K562 (cell line): ENCODE measurements around the gene HOXC5. TPM values are rescaled to one million over a fixed set of nuclear protein-coding genes. Genes with fewer than 3 reads are reported as not detected.

Experiments
- ATAC-seq: fragments of 200-7000 bp; cut with Tn5 transposase; 3 replicates; pipeline ENCODE4 v1.9.1; 2020; ENCODE audit warnings: moderate library complexity
- BruUV-seq: library from RNA; stranded (reverse); fragments of 400-500 nt; replicated peaks from 2 replicates; lab custom pipeline; 2021; lab: Mats Ljungman, UMichigan
- CTCF ChIA-PET: fragments of 300-600 bp; formaldehyde crosslinking; extraction: SDS; loops from one replicate; lab custom pipeline; 2021; ENCODE audit warnings: low intra/inter-chr PET ratio; lab: Yijun Ruan, JAX
- POLR2A ChIA-PET: fragments of 300-600, 350-650 bp; sonication (Branson Sonifier 250); formaldehyde crosslinking; extraction: SDS; loops from one replicate; lab custom pipeline; 2021; ENCODE audit warnings: antibody characterized with exemption, inconsistent platforms; lab: Yijun Ruan, JAX
- DNase-seq, 4 experiments: peaks; one replicate each; pipeline versions ENCODE4 v3.0.0 to v3.0.0-alpha.2; 2011 to 2018; ENCODE audit warnings: low spot score in 3 of 4, mixed read lengths in 3 of 4; ENCODE audit errors: extremely low read depth in 1 of 4
- FAIRE-seq: peaks from 2 replicates; lab custom pipeline; 2011; peaks lifted over from hg19 to GRCh38; lab: Jason Lieb, UNC
- H2AFZ ChIP-seq: 2 replicates; pipeline ENCODE4 v1.6.0; 2011; ENCODE audit warnings: low read depth, low read length, control low read depth, inconsistent platforms
- H3K27ac ChIP-seq: fragments of 200-600 bp; 3 replicates; pipeline ENCODE4 v1.8.0; 2011; ENCODE audit warnings: low read depth, mild to moderate bottlenecking, control low read depth, inconsistent platforms, low read length, moderate library complexity, mixed read lengths; ENCODE audit errors: extremely low read depth
- H3K27me3 ChIP-seq, 2 experiments: fragments of 300-600 bp in 1 of 2; 2 replicates in 1 of 2; 3 replicates in 1 of 2; pipeline versions ENCODE4 v1.6.0 to v1.8.0; 2011; ENCODE audit warnings: inconsistent platforms in 2 of 2, low read length in 2 of 2, mild to moderate bottlenecking in 1 of 2, mixed read lengths in 1 of 2, moderate library complexity in 1 of 2; ENCODE audit not compliant: control insufficient read depth in 2 of 2, insufficient read depth in 2 of 2
- H3K36me3 ChIP-seq: fragments of 300-600 bp; 3 replicates; pipeline ENCODE4 v1.8.0; 2011; ENCODE audit warnings: mild to moderate bottlenecking, low read length, inconsistent platforms; ENCODE audit not compliant: control insufficient read depth, insufficient read depth
- H3K4me1 ChIP-seq, 2 experiments: fragments of 200-600 bp in 1 of 2; replicated peaks in 1 of 2; 2 replicates in 1 of 2; 3 replicates in 1 of 2; pipeline versions ENCODE4 v1.5.1 to v1.8.0; 2011; ENCODE audit warnings: inconsistent platforms in 2 of 2, low read length in 2 of 2, mild to moderate bottlenecking in 1 of 2, mixed read lengths in 1 of 2, moderate library complexity in 1 of 2; ENCODE audit not compliant: control insufficient read depth in 2 of 2, insufficient read depth in 2 of 2
- H3K4me2 ChIP-seq: 2 replicates; pipeline ENCODE4 v1.6.1; 2011; ENCODE audit warnings: low read length, control low read depth, inconsistent platforms, mixed read lengths; ENCODE audit not compliant: insufficient read depth
- H3K4me3 ChIP-seq: fragments of 200-600 bp; sonication (generic), shearing (Covaris generic); 2 replicates; pipeline ENCODE4 v1.5.1; 2016; ENCODE audit warnings: control low read depth, inconsistent platforms
- H3K79me2 ChIP-seq: fragments of 200-600 bp; 3 replicates; pipeline ENCODE4 v1.8.0; 2011; ENCODE audit warnings: low read length, inconsistent platforms; ENCODE audit not compliant: control insufficient read depth, insufficient read depth
- H3K9ac ChIP-seq, 2 experiments: 2 replicates each; pipeline versions ENCODE4 v1.6.0 to v1.6.1; 2011; ENCODE audit warnings: low read depth in 2 of 2, low read length in 2 of 2, control low read depth in 1 of 2, inconsistent platforms in 1 of 2, mild to moderate bottlenecking in 1 of 2, mixed read lengths in 1 of 2; ENCODE audit not compliant: insufficient read depth in 1 of 2
- H3K9me1 ChIP-seq: one replicate; pipeline ENCODE4 v1.6.0; 2011; ENCODE audit warnings: inconsistent platforms, mild to moderate bottlenecking, low read length, moderate library complexity; ENCODE audit not compliant: control insufficient read depth, insufficient read depth
- H3K9me3 ChIP-seq: replicated peaks from 2 replicates; pipeline ENCODE4 v1.5.1; 2011; ENCODE audit warnings: low read depth, low read length, inconsistent platforms; ENCODE audit not compliant: control insufficient read depth, insufficient read depth
- H4K20me1 ChIP-seq: replicated peaks from 2 replicates; pipeline ENCODE4 v1.6.1; 2011; ENCODE audit warnings: low read length, inconsistent platforms, mixed read lengths; ENCODE audit not compliant: control insufficient read depth, insufficient read depth
- BCL6 ChIP-seq: fragments of 250-450 bp; sonication (Bioruptor Pico); IDR thresholded peaks from 2 replicates; pipeline ENCODE4 v1.4.0; 2020
- BCOR ChIP-seq: fragments of 450-650 bp; IDR thresholded peaks from 2 replicates; pipeline ENCODE4 v1.6.1; 2016
- CCNT2 ChIP-seq: IDR thresholded peaks from 2 replicates; pipeline ENCODE4 v1.6.1; 2011; ENCODE audit warnings: borderline replicate concordance, low read depth, mild to moderate bottlenecking, moderate library complexity, mixed read lengths, low read length; ENCODE audit not compliant: insufficient read length; ENCODE audit errors: extremely low read depth
- EGR1 ChIP-seq: fragments of 450-650 bp; conservative IDR thresholded peaks from 2 replicates; pipeline ENCODE4 v1.6.1; 2017; ENCODE audit warnings: mild to moderate bottlenecking
- EP400 ChIP-seq: fragments of 450-650 bp; IDR thresholded peaks from 2 replicates; pipeline ENCODE4 v1.6.1; 2017; ENCODE audit warnings: antibody characterized with exemption, mild to moderate bottlenecking, moderate library complexity
- KDM5B ChIP-seq: fragments of 200-600 bp; sonication (generic); IDR thresholded peaks from 2 replicates; pipeline ENCODE4 v1.6.1; 2012; ENCODE audit warnings: low read depth, mild to moderate bottlenecking, moderate library complexity, low read length, control low read depth, inconsistent platforms; ENCODE audit not compliant: insufficient replicate concordance
- L3MBTL2 ChIP-seq: fragments of 450-650 bp; IDR thresholded peaks from 2 replicates; pipeline ENCODE4 v1.6.1; 2016; ENCODE audit warnings: mild to moderate bottlenecking, moderate library complexity
- NCOA6 ChIP-seq: fragments of 450-650 bp; IDR thresholded peaks from 2 replicates; pipeline ENCODE4 v1.6.1; 2017; ENCODE audit warnings: mild to moderate bottlenecking
- NEUROD1 ChIP-seq: fragments of 150-350 bp; IDR thresholded peaks from 2 replicates; pipeline ENCODE4 v1.6.1; 2014; ENCODE audit warnings: borderline replicate concordance, low read length, low read depth; ENCODE audit not compliant: partially characterized antibody
- TGIF2 ChIP-seq: sonication (generic); formaldehyde crosslinking; IDR thresholded peaks from 2 replicates; pipeline ENCODE4 v1.8.1; 2022; ENCODE audit warnings: mild to moderate bottlenecking, missing genetic modification reagents, moderate library complexity
- ZBTB8A ChIP-seq: fragments of 450-650 bp; IDR thresholded peaks from 2 replicates; pipeline ENCODE4 v1.6.1; 2018; ENCODE audit warnings: mild to moderate bottlenecking, moderate library complexity; ENCODE audit not compliant: partially characterized antibody
- ZNF165 ChIP-seq: fragments of 250-450 bp; sonication (Bioruptor Pico); IDR thresholded peaks from 2 replicates; pipeline ENCODE4 v1.4.0; 2020; ENCODE audit warnings: borderline replicate concordance
- ZNF431 ChIP-seq: sonication (generic); formaldehyde crosslinking; IDR thresholded peaks from 2 replicates; pipeline ENCODE4 v1.8.0; 2022; ENCODE audit warnings: mild to moderate bottlenecking, missing genetic modification reagents
- WGBS: fragments of 100-300 bp; shearing (Covaris generic); methylation state at CpG from one replicate; pipeline ENCODE4 v1.1.6; 2016; ENCODE audit warnings: low coverage, mixed read lengths; ENCODE audit not compliant: insufficient coverage; ENCODE audit errors: missing lambda C conversion rate; 5-methylcytosine and 5-hydroxymethylcytosine counted together
- in situ Hi-C: fragments of 300-500 bp; cut with MboI; formaldehyde crosslinking; loops from 4 replicates; pipeline ENCODE4 v1.15.0; 2018; ENCODE audit warnings: inconsistent platforms, mixed read lengths
- intact Hi-C: fragments of 100-400 bp; cut with micrococcal nuclease; formaldehyde crosslinking; loops from 2 replicates; pipeline ENCODE4 v1.14.2; 2022
- polyA plus RNA-seq, 8 experiments: library from polyadenylated mRNA; depleted of rRNA in 4 of 8; stranded (reverse) in 5 of 8; unstranded in 3 of 8; fragments of >200 nt; fragmentation: Nextera tagmentation in 2 of 8; fragmentation: Illumina TruSeq in 1 of 8; extraction: Ambion mirVana in 2 of 8; extraction: Trizol in 1 of 8; gene quantifications; 2 replicates each; pipeline versions ENCODE4 v1.2.1 to v1.2.3, GENCODE V29; 2011 to 2014; ENCODE audit warnings: inconsistent platforms in 1 of 8, missing spikeins in 1 of 8
- total RNA-seq, 7 experiments: library from RNA; depleted of rRNA in 6 of 7; stranded (reverse); fragments of >200 nt in 6 of 7; fragmentation: Illumina TruSeq in 2 of 7; extraction: Trizol in 2 of 7; gene quantifications; 2 replicates each; pipeline versions ENCODE4 v1.2.1 to v1.2.3, GENCODE V29; 2011 to 2021; ENCODE audit warnings: low replicate concordance in 1 of 7
- TF ChIP-seq, protein P1 (sequence below): fragments of 450-650 bp; formaldehyde crosslinking; IDR thresholded peaks from 2 replicates; pipeline ENCODE4 v1.4.0; 2020; ENCODE audit warnings: mild to moderate bottlenecking, mixed read lengths
- TF ChIP-seq, protein P2 (sequence below), 3 experiments: IDR thresholded peaks in 2 of 3; conservative IDR thresholded peaks in 1 of 3; 2 replicates each; pipeline ENCODE4 v1.5.1; 2011 to 2012; ENCODE audit warnings: low read length in 3 of 3, mild to moderate bottlenecking in 3 of 3, control low read depth in 2 of 3, improper control_type of control experiment in 1 of 3, inconsistent platforms in 1 of 3, low read depth in 1 of 3, mixed read lengths in 1 of 3, moderate library complexity in 1 of 3; ENCODE audit not compliant: insufficient read depth in 2 of 3

The HOXC5 gene
- total and polyA plus RNA-seq, 9 of the 15 experiments (the other 6 are each of a cell fraction or from before 2014, with no cell fraction given), result 0.10 to 0.44 (median 0.18) TPM; not detected in 4

DNA sequence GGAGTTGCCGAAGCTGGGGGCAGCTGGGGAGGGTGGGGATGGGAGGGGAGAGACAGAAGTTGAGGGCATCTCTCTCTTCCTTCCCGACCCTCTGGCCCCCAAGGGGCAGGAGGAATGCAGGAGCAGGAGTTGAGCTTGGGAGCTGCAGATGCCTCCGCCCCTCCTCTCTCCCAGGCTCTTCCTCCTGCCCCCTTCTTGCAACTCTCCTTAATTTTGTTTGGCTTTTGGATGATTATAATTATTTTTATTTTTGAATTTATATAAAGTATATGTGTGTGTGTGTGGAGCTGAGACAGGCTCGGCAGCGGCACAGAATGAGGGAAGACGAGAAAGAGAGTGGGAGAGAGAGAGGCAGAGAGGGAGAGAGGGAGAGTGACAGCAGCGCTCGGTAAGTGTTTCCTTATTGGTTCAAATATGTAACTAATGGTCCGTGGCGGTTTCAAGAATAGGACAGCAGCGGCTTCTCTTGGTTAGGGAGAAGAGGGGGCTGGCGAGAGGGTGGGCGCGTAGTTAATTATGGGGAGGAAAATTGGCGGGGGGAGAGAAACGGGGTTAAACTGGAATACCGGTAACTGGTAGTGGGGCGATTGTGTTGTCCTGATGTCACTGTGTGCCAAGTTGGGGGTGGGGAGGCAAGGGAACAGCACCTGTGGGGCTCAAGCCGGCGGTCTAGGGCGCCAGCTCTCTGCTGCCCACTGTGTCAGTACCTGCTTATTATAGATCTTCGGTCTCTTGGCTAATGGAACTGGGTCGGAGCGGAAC is 15.6 kb upstream of the HOXC5 start (continued):
- TF ChIP-seq, protein P1, sequence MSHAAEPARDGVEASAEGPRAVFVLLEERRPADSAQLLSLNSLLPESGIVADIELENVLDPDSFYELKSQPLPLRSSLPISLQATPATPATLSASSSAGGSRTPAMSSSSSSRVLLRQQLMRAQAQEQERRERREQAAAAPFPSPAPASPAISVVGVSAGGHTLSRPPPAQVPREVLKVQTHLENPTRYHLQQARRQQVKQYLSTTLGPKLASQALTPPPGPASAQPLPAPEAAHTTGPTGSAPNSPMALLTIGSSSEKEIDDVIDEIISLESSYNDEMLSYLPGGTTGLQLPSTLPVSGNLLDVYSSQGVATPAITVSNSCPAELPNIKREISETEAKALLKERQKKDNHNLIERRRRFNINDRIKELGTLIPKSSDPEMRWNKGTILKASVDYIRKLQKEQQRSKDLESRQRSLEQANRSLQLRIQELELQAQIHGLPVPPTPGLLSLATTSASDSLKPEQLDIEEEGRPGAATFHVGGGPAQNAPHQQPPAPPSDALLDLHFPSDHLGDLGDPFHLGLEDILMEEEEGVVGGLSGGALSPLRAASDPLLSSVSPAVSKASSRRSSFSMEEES (CRISPR knock-in tag), result no peak
- TF ChIP-seq ZNF165, result no peak
- no peak for TF ChIP-seq TGIF2
- TF ChIP-seq, all 486 proteins: peak for 22

DNA sequence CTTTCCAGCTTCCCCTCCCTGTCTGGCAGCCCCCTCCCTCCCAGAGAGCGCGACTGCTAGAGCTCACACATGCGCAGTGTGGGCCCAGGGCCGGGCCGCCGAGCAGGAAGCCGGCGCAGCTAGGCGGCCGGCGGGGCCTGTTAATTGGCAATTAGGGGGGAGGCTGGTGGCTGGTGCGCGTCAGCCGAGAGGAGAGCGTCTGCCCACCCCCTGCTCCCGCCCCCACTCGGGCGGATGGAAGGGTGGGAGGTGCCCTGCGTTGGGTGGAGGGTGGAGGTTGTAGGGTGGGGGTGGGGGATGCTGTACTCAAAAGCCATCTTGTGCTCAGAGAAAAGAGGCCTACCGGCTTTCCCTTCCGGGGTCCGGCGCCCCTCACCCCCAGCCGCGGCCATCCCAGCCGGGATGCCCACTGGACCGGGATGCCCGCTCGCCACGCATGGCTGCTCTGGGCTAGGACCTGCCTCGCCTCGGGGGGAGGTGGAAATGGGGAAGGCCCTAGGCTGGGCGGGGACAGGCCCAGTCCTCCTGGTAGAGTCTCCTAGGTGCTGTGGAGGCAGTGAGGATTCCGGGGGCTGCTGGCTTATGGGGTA is 14.9 kb upstream of the HOXC5 start:
- CTCF ChIA-PET, result interaction anchor here (1.0 kb wide), 1 partner anchor 12 kb away, joined by 3 read pairs; no protein-coding TSS in a partner anchor
- peak overlapping the region; percentile 82 to 98 for H3K9ac ChIP-seq
- TF ChIP-seq CCNT2 (peak; percentile 68), EP400 (peak; percentile 62; the same call in 1 of the 2 replicates), L3MBTL2 (0 out of 2 replicates have a peak, but pooled peaks have one; percentile 56), KDM5B (peak; percentile 26), ZNF431 (no peak), NEUROD1 (peak; percentile 61), NCOA6 (no peak), ZBTB8A (no peak), EGR1 (peak; percentile 95), BCOR (no peak), BCL6 (no peak)
- TF ChIP-seq, protein P2, sequence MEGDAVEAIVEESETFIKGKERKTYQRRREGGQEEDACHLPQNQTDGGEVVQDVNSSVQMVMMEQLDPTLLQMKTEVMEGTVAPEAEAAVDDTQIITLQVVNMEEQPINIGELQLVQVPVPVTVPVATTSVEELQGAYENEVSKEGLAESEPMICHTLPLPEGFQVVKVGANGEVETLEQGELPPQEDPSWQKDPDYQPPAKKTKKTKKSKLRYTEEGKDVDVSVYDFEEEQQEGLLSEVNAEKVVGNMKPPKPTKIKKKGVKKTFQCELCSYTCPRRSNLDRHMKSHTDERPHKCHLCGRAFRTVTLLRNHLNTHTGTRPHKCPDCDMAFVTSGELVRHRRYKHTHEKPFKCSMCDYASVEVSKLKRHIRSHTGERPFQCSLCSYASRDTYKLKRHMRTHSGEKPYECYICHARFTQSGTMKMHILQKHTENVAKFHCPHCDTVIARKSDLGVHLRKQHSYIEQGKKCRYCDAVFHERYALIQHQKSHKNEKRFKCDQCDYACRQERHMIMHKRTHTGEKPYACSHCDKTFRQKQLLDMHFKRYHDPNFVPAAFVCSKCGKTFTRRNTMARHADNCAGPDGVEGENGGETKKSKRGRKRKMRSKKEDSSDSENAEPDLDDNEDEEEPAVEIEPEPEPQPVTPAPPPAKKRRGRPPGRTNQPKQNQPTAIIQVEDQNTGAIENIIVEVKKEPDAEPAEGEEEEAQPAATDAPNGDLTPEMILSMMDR (IDR thresholded peaks at IDR 0.05 in 2 of 3, conservative IDR thresholded peaks at IDR 0.05 in 1 of 3; ENCODE audit: insufficient read depth in 2 of 3, low read depth in 1 of 3, low read length in 3 of 3), result no peak

More for the DNA sequence above, 14.9 kb upstream of the HOXC5 start:
- ATAC-seq (peak; percentile 88), FAIRE-seq (peak; percentile 77), DNase-seq (peak; percentile 95 to 98 (median 98))
- Histone ChIP-seq H3K9me3 (no peaks in the 10 kb centered on the region), H4K20me1 (no peaks in the 10 kb centered on the region), H3K4me3 (peak overlapping the region; percentile 60), H3K79me2 (peaks cover 3% of the 10 kb centered on the region; the same call in 2 of the 3 replicates), H3K9me1 (no peaks in the 10 kb centered on the region), H3K4me2 (peak overlapping the region; percentile 91), H3K27me3 (no peaks in the 10 kb centered on the region), H2AFZ (peak overlapping the region; percentile 97), H3K27ac (peak overlapping the region; percentile 86), H3K4me1 (peaks cover 10 to 47% of the 10 kb centered on the region in 2 experiments), H3K36me3 (no peaks in the 10 kb centered on the region)
- WGBS, result 2% methylated on average over 17 of the region's 34 CpGs
- BruUV-seq, result no TSS peak
- POLR2A ChIA-PET, result interaction anchor here (0.5 to 2.1 kb wide), 12 partner anchors 8 to 353 kb away, joined by 3 to 10 read pairs (median 4); partner anchors contain the start of genes HOXC5, HOXC6 and HOXC8
- intact Hi-C loops, result loop anchor here (10.0 kb wide), 1 partner anchor 277 kb away; no protein-coding TSS in a partner anchor
- in situ Hi-C loops, result no loop called here
